Suprapubic skin (tissue), 4 donors: Measurements from ENCODE around the gene NR0B2. TPM values are rescaled to one million over a fixed set of nuclear protein-coding genes. Genes with fewer than 3 reads are reported as not detected.
A peak's percentile ranks its signal among the peaks of the same experiment; 100 is the strongest.

ENCODE experiments used
- DNase-seq, 2 donors: peaks; one replicate each; pipeline ENCODE4 v3.0.0-alpha.2; 2019; ENCODE audit warnings: low spot score in 2 of 2
- H3K27ac ChIP-seq: fragments of 200-600 bp; sonication (generic); one replicate; pipeline ENCODE4 v1.5.1; 2019
- H3K27me3 ChIP-seq: fragments of 200-600 bp; sonication (generic); one replicate; pipeline ENCODE4 v1.5.1; 2019
- H3K36me3 ChIP-seq: fragments of 200-600 bp; sonication (generic); one replicate; pipeline ENCODE4 v1.5.1; 2019
- H3K4me1 ChIP-seq: fragments of 200-600 bp; sonication (generic); one replicate; pipeline ENCODE4 v1.5.1; 2019
- H3K4me3 ChIP-seq: fragments of 200-600 bp; sonication (generic); one replicate; pipeline ENCODE4 v1.5.1; 2019; ENCODE audit warnings: mild to moderate bottlenecking
- H3K9me3 ChIP-seq: fragments of 200-600 bp; sonication (generic); one replicate; pipeline ENCODE4 v1.5.1; 2019
- EP300 ChIP-seq: sonication (generic); formaldehyde crosslinking; IDR thresholded peaks from one replicate; pipeline ENCODE4 v1.6.1; 2017; ENCODE audit warnings: antibody characterized with exemption
- POLR2A ChIP-seq, 2 donors: fragments of 450-650 bp; IDR thresholded peaks; one replicate each; pipeline ENCODE4 v1.6.1; 2017; ENCODE audit warnings: antibody characterized with exemption in 2 of 2, mild to moderate bottlenecking in 2 of 2, moderate library complexity in 2 of 2
- POLR2AphosphoS5 ChIP-seq, 3 donors: sonication (generic); formaldehyde crosslinking; IDR thresholded peaks; one replicate each; pipeline ENCODE4 v1.6.1; 2017; ENCODE audit warnings: antibody characterized with exemption in 3 of 3
- WGBS: methylation state at CpG from one replicate; pipeline ENCODE4 v1.1.5; 2018; 5-methylcytosine and 5-hydroxymethylcytosine counted together
- total RNA-seq, 4 donors: library from RNA; depleted of rRNA; stranded (reverse); fragments of >200 nt; gene quantifications; one replicate each; pipeline ENCODE4 v1.1.0, GENCODE V29; 2016
- TF ChIP-seq, protein P1 (sequence below), 2 donors: fragments of 200-600 bp in 1 of 2; fragments of 450-650 bp in 1 of 2; sonication (generic) in 1 of 2; IDR thresholded peaks; one replicate each; pipeline ENCODE4 v1.5.1; 2016 to 2019; ENCODE audit warnings: antibody characterized with exemption in 2 of 2, mild to moderate bottlenecking in 1 of 2, moderate library complexity in 1 of 2

Gene NR0B2
- total RNA-seq, 4 donors from 2014 or later = not detected

DNA sequence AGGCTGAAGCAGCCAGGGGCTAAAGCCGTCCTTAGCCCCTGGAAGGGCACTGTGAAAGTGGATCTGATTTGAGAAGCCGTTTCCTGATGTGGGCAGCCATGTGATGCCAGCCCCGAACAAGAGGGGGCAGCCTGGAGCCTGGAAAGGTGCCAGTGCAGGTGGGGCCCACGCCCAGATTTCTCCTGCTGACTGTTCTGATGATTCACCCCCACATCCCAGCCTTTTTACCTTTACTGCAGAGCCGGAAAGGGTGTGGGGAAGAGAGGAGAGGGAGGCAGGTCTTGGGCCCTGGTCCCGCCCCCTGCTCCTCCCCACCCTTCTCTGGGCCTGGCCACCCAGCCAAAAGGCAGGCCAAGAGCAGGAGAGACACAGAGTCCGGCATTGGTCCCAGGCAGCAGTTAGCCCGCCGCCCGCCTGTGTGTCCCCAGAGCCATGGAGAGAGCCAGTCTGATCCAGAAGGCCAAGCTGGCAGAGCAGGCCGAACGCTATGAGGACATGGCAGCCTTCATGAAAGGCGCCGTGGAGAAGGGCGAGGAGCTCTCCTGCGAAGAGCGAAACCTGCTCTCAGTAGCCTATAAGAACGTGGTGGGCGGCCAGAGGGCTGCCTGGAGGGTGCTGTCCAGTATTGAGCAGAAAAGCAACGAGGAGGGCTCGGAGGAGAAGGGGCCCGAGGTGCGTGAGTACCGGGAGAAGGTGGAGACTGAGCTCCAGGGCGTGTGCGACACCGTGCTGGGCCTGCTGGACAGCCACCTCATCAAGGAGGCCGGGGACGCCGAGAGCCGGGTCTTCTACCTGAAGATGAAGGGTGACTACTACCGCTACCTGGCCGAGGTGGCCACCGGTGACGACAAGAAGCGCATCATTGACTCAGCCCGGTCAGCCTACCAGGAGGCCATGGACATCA is 50.7 kb downstream of the NR0B2 start, which contains the start of gene SFN:
Gene SFN (plus strand): TSS at position 369 of the 904 bp plus-strand sequence. CDS start 64 bp downstream, at position 433.
- Histone ChIP-seq H3K9me3 (no peaks in the 10 kb centered on the region), H3K27me3 (no peaks in the 10 kb centered on the region), H3K4me3 (peak within 1 kb of the TSS; percentile 86), H3K27ac (peak within 1 kb of the TSS; percentile 97), H3K4me1 (peaks cover 73% of the 10 kb centered on the region), H3K36me3 (no peaks in the 10 kb centered on the region)
- DNase-seq = peak in 1 of 2 donors; percentile 80
- no peak for TF ChIP-seq EP300
- peak in 1 of 2 donors; percentile 48 for TF ChIP-seq POLR2A (IDR thresholded peaks at IDR 0.05)
- TF ChIP-seq POLR2AphosphoS5 (IDR thresholded peaks at IDR 0.05) = no peak
- TF ChIP-seq, protein P1, sequence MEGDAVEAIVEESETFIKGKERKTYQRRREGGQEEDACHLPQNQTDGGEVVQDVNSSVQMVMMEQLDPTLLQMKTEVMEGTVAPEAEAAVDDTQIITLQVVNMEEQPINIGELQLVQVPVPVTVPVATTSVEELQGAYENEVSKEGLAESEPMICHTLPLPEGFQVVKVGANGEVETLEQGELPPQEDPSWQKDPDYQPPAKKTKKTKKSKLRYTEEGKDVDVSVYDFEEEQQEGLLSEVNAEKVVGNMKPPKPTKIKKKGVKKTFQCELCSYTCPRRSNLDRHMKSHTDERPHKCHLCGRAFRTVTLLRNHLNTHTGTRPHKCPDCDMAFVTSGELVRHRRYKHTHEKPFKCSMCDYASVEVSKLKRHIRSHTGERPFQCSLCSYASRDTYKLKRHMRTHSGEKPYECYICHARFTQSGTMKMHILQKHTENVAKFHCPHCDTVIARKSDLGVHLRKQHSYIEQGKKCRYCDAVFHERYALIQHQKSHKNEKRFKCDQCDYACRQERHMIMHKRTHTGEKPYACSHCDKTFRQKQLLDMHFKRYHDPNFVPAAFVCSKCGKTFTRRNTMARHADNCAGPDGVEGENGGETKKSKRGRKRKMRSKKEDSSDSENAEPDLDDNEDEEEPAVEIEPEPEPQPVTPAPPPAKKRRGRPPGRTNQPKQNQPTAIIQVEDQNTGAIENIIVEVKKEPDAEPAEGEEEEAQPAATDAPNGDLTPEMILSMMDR (IDR thresholded peaks at IDR 0.05) = peak; percentile 36 to 65
- WGBS = 72% methylated on average over 34 of the region's 37 CpGs

DNA sequence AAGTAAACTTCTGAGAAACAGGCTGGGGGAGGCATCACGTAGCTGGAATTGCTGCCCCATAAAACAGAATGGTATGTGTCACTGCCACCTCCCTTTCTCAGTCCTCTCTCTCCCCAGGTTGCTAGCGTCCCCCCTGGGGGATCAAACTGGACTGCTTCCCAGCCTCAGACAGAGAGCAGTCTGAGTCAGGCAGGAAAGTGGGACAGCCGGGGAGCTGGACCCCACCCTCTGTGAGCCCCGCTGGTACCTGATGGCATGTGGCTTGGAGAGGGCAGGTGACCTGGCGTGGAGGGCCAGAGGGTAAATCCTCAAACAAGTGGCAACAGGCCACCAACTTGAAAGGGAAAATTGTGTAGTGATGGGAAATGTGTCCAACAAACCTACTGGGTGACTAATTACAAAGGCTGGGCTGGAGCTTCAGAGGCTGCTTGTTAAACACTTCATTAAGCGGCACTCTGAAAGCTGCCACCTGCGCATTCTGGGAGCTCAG is 51.8 kb downstream of the NR0B2 start:
- WGBS = 35% methylated on average over 7 of the region's 7 CpGs
- no peak for DNase-seq
- Histone ChIP-seq H3K27ac (peak overlapping the region; percentile 97), H3K36me3 (no peaks in the 10 kb centered on the region), H3K4me1 (peaks cover 74% of the 10 kb centered on the region), H3K27me3 (no peaks in the 10 kb centered on the region), H3K9me3 (no peaks in the 10 kb centered on the region), H3K4me3 (no peak overlapping the region)
- TF ChIP-seq POLR2AphosphoS5 (IDR thresholded peaks at IDR 0.05) (no peak), EP300 (no peak), POLR2A (IDR thresholded peaks at IDR 0.05) (no peak)
- TF ChIP-seq, protein P1 (IDR thresholded peaks at IDR 0.05) = no peak

Other genes with a start within 250 kb of the NR0B2 start
- gene ARID1A, start 218.0 kb downstream of the NR0B2 start, total RNA-seq = 10 to 100 TPM; 77.2 to 90.0 (median 83.5) TPM
- 10 to 100 TPM; 15.9 to 31.5 (median 25.6) TPM for gene PIGV, start 126.0 kb downstream of the NR0B2 start, total RNA-seq
- 10 to 100 TPM; 23.7 to 38.5 (median 31.4) TPM for gene ZDHHC18, start 87.3 kb downstream of the NR0B2 start, total RNA-seq
- gene SFN, start 50.8 kb downstream of the NR0B2 start, total RNA-seq = 1,000 to 10,000 TPM in 1 of 4 donors, 100 to 1,000 TPM in 3; 364 to 1,347 (median 744) TPM
- gene GPN2, start 23.7 kb downstream of the NR0B2 start, total RNA-seq = 10 to 100 TPM; 13.2 to 25.3 (median 18.8) TPM
- gene GPATCH3, start 13.5 kb downstream of the NR0B2 start, total RNA-seq = 10 to 100 TPM; 14.1 to 20.5 (median 15.8) TPM
- gene NUDC, start 7.8 kb upstream of the NR0B2 start, total RNA-seq = 10 to 100 TPM; 34.1 to 65.2 (median 46.5) TPM
- 10 to 100 TPM; 21.9 to 51.1 (median 41.5) TPM for gene KDF1, start 46.5 kb upstream of the NR0B2 start, total RNA-seq
- gene TRNP1, start 79.7 kb upstream of the NR0B2 start, total RNA-seq = 10 to 100 TPM in 3 of 4 donors, 1 to 10 TPM in 1; 7.9 to 41.7 (median 28.4) TPM
- gene TENT5B, start 98.9 kb upstream of the NR0B2 start, total RNA-seq = 100 to 1,000 TPM in 3 of 4 donors, 10 to 100 TPM in 1; 72.3 to 233 (median 198) TPM
- gene SLC9A1, start 241.2 kb upstream of the NR0B2 start, total RNA-seq = 10 to 100 TPM; 18.1 to 28.1 (median 25.2) TPM